Type B pancreatic cell (in vitro differentiated cells): ENCODE measurements around the gene JAG2. TPM values are rescaled to one million over a fixed set of nuclear protein-coding genes. Genes with fewer than 3 reads are reported as not detected.

Source experiments
- DNase-seq: peaks from one replicate; pipeline ENCODE4 v3.0.0; 2021; ENCODE audit warnings: mixed read lengths; ENCODE audit not compliant: unreplicated experiment; ENCODE audit errors: extremely low spot score
- H3K27ac Mint-ChIP-seq: 2 replicates; pipeline ENCODE4 v1.8.0; 2021; ENCODE audit warnings: mild to moderate bottlenecking, mixed read lengths
- H3K27me3 Mint-ChIP-seq: 2 replicates; pipeline ENCODE4 v1.8.0; 2021; ENCODE audit warnings: mixed read lengths
- H3K36me3 Mint-ChIP-seq: 2 replicates; pipeline ENCODE4 v1.8.0; 2021; ENCODE audit warnings: mixed read lengths
- H3K4me1 Mint-ChIP-seq: one replicate; pipeline ENCODE4 v1.8.0; 2021; ENCODE audit warnings: mixed read lengths; ENCODE audit not compliant: unreplicated experiment
- H3K4me3 Mint-ChIP-seq: 2 replicates; pipeline ENCODE4 v1.8.0; 2021; ENCODE audit warnings: mild to moderate bottlenecking, mixed read lengths
- H3K9me3 Mint-ChIP-seq: 2 replicates; pipeline ENCODE4 v1.8.0; 2021; ENCODE audit warnings: mixed read lengths
- CTCF ChIP-seq: fragments of 200-600 bp; sonication (generic); conservative IDR thresholded peaks from 2 replicates; pipeline ENCODE4 v1.5.0; 2021; ENCODE audit warnings: antibody characterized with exemption, mild to moderate bottlenecking
- total RNA-seq: library from RNA; stranded (reverse); gene quantifications from 2 replicates; pipeline ENCODE4 v1.2.1, GENCODE V29; 2021; ENCODE audit warnings: low replicate concordance

Gene JAG2
- total RNA-seq, 1 donor from 2014 or later = 16.5 TPM

- no peak for DNase-seq
- Mint-ChIP-seq H3K27me3 (peaks cover 18% of the 10 kb centered on the region), H3K36me3 (no peaks in the 10 kb centered on the region), H3K9me3 (peaks cover 7% of the 10 kb centered on the region), H3K4me3 (no peak overlapping the region), H3K4me1 (no peaks in the 10 kb centered on the region), H3K27ac (no peak overlapping the region)
- TF ChIP-seq CTCF = no peak
These were observed 60.6 kb downstream of the JAG2 start for GRCh38 chr14:105107781-105108515.

GRCh38 chr14:105107351-105107750 is 61.2 kb downstream of the JAG2 start:
- Mint-ChIP-seq H3K4me1 (no peaks in the 10 kb centered on the region), H3K27ac (no peak overlapping the region), H3K9me3 (peaks cover 7% of the 10 kb centered on the region), H3K4me3 (no peak overlapping the region), H3K36me3 (no peaks in the 10 kb centered on the region), H3K27me3 (peaks cover 18% of the 10 kb centered on the region)
- DNase-seq = no peak
- TF ChIP-seq CTCF = no peak

- no peak overlapping the region for H3K27ac Mint-ChIP-seq
- no peak for DNase-seq
- H3K4me3 Mint-ChIP-seq = no peak overlapping the region
- H3K4me1 Mint-ChIP-seq = no peaks in the 10 kb centered on the region
- H3K9me3 Mint-ChIP-seq = peaks cover 7% of the 10 kb centered on the region
- H3K27me3 Mint-ChIP-seq = peaks cover 18% of the 10 kb centered on the region
- TF ChIP-seq CTCF = no peak
- H3K36me3 Mint-ChIP-seq = no peaks in the 10 kb centered on the region
These were observed 63.4 kb downstream of the JAG2 start for GRCh38 chr14:105105158-105105557.

GRCh38 chr14:105102893-105103292 is 65.7 kb downstream of the JAG2 start:
- peaks cover 15% of the 10 kb centered on the region for H3K9me3 Mint-ChIP-seq
- peaks cover 15% of the 10 kb centered on the region for H3K27me3 Mint-ChIP-seq
- H3K27ac Mint-ChIP-seq = peak overlapping the region; percentile 38
- TF ChIP-seq CTCF = no peak
- no peak for DNase-seq
- H3K4me1 Mint-ChIP-seq = no peaks in the 10 kb centered on the region
- no peak overlapping the region for H3K4me3 Mint-ChIP-seq
- no peaks in the 10 kb centered on the region for H3K36me3 Mint-ChIP-seq

- H3K4me1 Mint-ChIP-seq = no peaks in the 10 kb centered on the region
- DNase-seq = no peak
- TF ChIP-seq CTCF = no peak
- peaks cover 15% of the 10 kb centered on the region for H3K27me3 Mint-ChIP-seq
- no peaks in the 10 kb centered on the region for H3K36me3 Mint-ChIP-seq
- peak overlapping the region; percentile 8 for H3K4me3 Mint-ChIP-seq
- peaks cover 15% of the 10 kb centered on the region for H3K9me3 Mint-ChIP-seq
- H3K27ac Mint-ChIP-seq = peak overlapping the region; percentile 38
These were observed 66.2 kb downstream of the JAG2 start for GRCh38 chr14:105102361-105102870.
